Muscle layer of duodenum (tissue), 2 donors: Measurements from ENCODE around the gene ITGAV.

ENCODE experiments used
- H3K27ac ChIP-seq: one replicate; pipeline ENCODE4 v1.7.0; 2013; ENCODE audit warnings: mild to moderate bottlenecking, low read length
- H3K27me3 ChIP-seq: one replicate; pipeline ENCODE4 v1.7.0; 2013; ENCODE audit warnings: low read depth, mild to moderate bottlenecking, control low read depth, low read length
- H3K36me3 ChIP-seq, 2 donors: one replicate each; pipeline ENCODE4 v1.7.0; 2013; ENCODE audit warnings: low read length in 2 of 2, control low read depth in 1 of 2, mild to moderate bottlenecking in 1 of 2; ENCODE audit not compliant: insufficient read depth in 2 of 2, control insufficient read depth in 1 of 2
- H3K4me1 ChIP-seq, 2 donors: one replicate each; pipeline ENCODE4 v1.7.0; 2013; ENCODE audit warnings: low read length in 2 of 2, mild to moderate bottlenecking in 2 of 2, control low read depth in 1 of 2, moderate library complexity in 1 of 2; ENCODE audit not compliant: insufficient read depth in 2 of 2, control insufficient read depth in 1 of 2
- H3K4me3 ChIP-seq, 2 donors: one replicate each; pipeline ENCODE4 v1.7.0; 2013; ENCODE audit warnings: low read length in 2 of 2, low read depth in 1 of 2, mild to moderate bottlenecking in 1 of 2
- H3K9me3 ChIP-seq, 2 donors: one replicate each; pipeline ENCODE4 v1.7.0; 2013; ENCODE audit warnings: low read length in 2 of 2, control low read depth in 1 of 2, mild to moderate bottlenecking in 1 of 2; ENCODE audit not compliant: control insufficient read depth in 1 of 2
- donor health status: healthy.

ITGAV gene

GRCh38 chr2:186683341-186683740 lies 93.5 kb downstream of the ITGAV start:
- Histone ChIP-seq H3K36me3 (peaks cover 3 to 8% of the 10 kb centered on the region in 2 donors), H3K27ac (no peak overlapping the region), H3K9me3 (no peaks in the 10 kb centered on the region), H3K4me3 (no peak overlapping the region), H3K27me3 (no peaks in the 10 kb centered on the region), H3K4me1 (no peaks in the 10 kb centered on the region)

DNA sequence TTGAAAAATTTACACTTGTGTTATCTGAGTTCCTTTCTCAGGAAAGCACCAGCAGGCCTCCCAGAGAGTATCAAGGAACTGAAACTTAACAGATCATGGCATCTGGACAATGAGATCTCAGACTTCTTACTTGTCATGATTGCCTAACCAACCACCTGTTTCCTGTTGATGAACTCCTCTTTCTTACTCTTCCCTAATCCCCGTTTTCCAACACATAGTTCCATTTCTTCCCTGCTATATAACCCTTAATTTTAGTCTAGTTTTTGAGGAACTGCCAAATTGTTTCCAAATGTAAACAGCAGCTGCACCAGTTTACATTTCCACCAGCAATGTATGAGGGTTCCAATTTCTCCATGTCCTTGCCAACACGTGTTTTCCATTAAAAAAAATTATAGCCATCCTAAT lies 98.0 kb downstream of the ITGAV start:
- no peak overlapping the region for H3K27ac ChIP-seq
- no peak overlapping the region for H3K4me3 ChIP-seq
- no peaks in the 10 kb centered on the region for H3K27me3 ChIP-seq
- H3K9me3 ChIP-seq: no peaks in the 10 kb centered on the region
- no peaks in the 10 kb centered on the region for H3K4me1 ChIP-seq
- H3K36me3 ChIP-seq: no peaks in the 10 kb centered on the region

DNA sequence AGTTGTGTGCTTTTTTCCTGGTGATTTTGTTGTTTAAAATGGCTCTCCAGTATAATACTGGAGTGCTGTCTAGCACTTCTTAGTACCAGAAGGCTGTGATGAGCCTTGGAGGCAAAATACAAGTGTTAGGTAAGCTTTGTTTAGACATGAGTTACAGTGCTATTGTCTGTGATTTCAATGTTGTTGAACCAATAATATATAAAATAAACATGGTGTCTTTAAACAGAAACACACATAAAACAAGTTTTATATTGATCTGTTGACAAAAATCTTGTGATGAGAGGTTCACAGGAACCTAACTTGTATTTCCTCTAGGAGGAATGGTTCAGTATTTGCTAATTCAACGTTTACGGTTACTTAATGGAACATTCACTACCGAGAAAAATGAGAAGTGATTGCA lies 99.0 kb downstream of the ITGAV start:
- Histone ChIP-seq H3K36me3 (no peaks in the 10 kb centered on the region), H3K27ac (no peak overlapping the region), H3K4me3 (no peak overlapping the region), H3K9me3 (no peaks in the 10 kb centered on the region), H3K4me1 (peaks cover 0 to 6% of the 10 kb centered on the region in 2 donors), H3K27me3 (no peaks in the 10 kb centered on the region)

DNA sequence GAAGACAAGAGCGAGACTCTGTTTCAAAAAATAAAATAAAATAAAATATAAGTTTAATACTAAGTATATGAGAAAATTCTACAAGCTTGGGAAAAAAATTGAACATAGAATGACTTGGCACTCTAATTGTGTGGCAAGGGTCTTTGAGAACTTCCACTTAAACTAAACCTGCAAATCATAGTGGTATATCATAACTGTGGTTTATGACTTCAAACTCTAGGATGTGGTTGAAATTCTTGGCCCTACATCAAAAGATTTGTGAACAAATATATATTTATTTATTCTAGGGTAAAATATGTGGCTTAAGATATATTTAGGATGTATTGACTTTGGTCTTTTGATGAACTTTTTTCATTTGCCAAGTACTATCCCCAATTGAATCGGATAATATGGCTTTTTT lies 100.9 kb downstream of the ITGAV start:
- H3K9me3 ChIP-seq: no peaks in the 10 kb centered on the region
- no peaks in the 10 kb centered on the region for H3K36me3 ChIP-seq
- no peak overlapping the region for H3K27ac ChIP-seq
- H3K4me1 ChIP-seq: peaks cover 0 to 6% of the 10 kb centered on the region in 2 donors
- no peaks in the 10 kb centered on the region for H3K27me3 ChIP-seq
- H3K4me3 ChIP-seq: no peak overlapping the region

- Histone ChIP-seq H3K9me3 (no peaks in the 10 kb centered on the region), H3K36me3 (no peaks in the 10 kb centered on the region), H3K4me1 (peaks cover 0 to 6% of the 10 kb centered on the region in 2 donors)
These were observed 101.4 kb downstream of the ITGAV start for GRCh38 chr2:186691231-186691630.

GRCh38 chr2:186691900-186692299 lies 102.0 kb downstream of the ITGAV start:
- Histone ChIP-seq H3K27me3 (no peaks in the 10 kb centered on the region), H3K4me3 (no peak overlapping the region), H3K36me3 (no peaks in the 10 kb centered on the region)

More at GRCh38 chr2:186691231-186691630, 101.4 kb downstream of the ITGAV start:
- H3K27me3 ChIP-seq: no peaks in the 10 kb centered on the region
- H3K27ac ChIP-seq: no peak overlapping the region
- H3K4me3 ChIP-seq: no peak overlapping the region

DNA sequence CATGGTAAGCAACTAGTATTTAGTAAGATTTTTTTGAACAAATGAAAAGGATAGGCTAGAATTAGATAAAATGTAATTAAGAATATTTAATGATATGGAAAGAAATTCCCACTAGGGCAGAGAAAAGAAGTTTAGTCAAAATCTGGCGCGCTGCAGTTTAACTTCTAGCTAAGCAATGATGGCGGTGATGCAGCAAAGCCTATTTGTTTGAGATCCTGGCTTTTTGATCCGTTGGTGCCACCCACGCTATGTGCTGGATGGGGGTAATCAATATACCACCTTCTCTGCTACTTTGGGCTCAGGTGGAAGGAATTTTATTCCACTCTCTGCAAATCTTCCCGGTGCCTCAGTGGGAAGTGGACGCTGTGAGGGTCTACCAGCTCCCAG lies 103.6 kb downstream of the ITGAV start:
- H3K36me3 ChIP-seq: no peaks in the 10 kb centered on the region
- H3K9me3 ChIP-seq: no peaks in the 10 kb centered on the region
- peak overlapping the region; percentile 75 to 92 for H3K4me3 ChIP-seq
- peaks cover 0 to 6% of the 10 kb centered on the region in 2 donors for H3K4me1 ChIP-seq
- no peak overlapping the region for H3K27ac ChIP-seq
- H3K27me3 ChIP-seq: no peaks in the 10 kb centered on the region

More at GRCh38 chr2:186691900-186692299, 102.0 kb downstream of the ITGAV start:
- H3K4me1 ChIP-seq: peaks cover 0 to 6% of the 10 kb centered on the region in 2 donors
- no peak overlapping the region for H3K27ac ChIP-seq
- H3K9me3 ChIP-seq: no peaks in the 10 kb centered on the region

- no peaks in the 10 kb centered on the region for H3K9me3 ChIP-seq
- peak overlapping the region; percentile 9 for H3K27ac ChIP-seq
- no peaks in the 10 kb centered on the region for H3K36me3 ChIP-seq
These were observed 105.4 kb downstream of the ITGAV start for GRCh38 chr2:186695081-186695756.

DNA sequence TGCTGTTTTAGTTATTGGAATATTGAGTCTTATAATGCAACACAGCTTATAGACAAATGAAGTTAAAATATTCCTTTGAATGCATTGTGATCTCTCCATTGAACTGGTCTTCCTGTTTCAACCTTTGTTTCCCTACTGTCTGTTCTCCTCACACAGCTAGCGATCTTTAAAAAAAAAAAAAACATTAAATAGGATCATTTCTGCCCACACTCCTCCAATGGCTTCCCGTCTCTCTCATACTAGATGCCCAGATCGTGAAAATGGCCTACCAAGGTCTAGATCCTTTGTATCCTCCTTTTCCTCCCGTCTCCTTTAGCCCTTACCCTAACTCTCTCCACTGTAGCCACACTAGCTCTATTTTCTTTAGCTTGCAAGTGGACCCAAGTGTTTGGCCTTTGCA lies 106.4 kb downstream of the ITGAV start:
- no peaks in the 10 kb centered on the region for H3K9me3 ChIP-seq
- no peak overlapping the region for H3K27ac ChIP-seq
- H3K36me3 ChIP-seq: no peaks in the 10 kb centered on the region
- no peak overlapping the region for H3K4me3 ChIP-seq
- H3K4me1 ChIP-seq: peaks cover 0 to 6% of the 10 kb centered on the region in 2 donors
- no peaks in the 10 kb centered on the region for H3K27me3 ChIP-seq

More at GRCh38 chr2:186695081-186695756, 105.4 kb downstream of the ITGAV start:
- Histone ChIP-seq H3K27me3 (no peaks in the 10 kb centered on the region), H3K4me3 (peak overlapping the region; percentile 75 to 92), H3K4me1 (peaks cover 0 to 6% of the 10 kb centered on the region in 2 donors)

DNA sequence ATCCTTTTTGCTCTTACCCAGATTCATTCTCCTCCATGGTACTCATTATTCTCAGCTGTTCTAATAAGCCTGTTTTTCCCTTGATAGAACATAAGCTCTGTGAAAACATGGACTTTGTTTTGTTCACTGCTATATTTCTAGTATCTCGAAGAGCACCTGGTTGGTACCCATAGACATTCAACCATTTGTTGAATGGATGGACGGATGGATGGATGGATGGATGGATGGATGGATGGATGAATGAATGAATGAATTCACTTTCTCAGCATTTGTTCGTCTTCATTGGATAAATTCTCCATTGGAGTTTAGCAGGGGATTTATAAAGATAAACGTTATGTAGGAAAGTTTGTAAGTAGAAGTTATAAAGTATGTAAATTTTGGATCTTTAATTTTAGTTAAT lies 106.9 kb downstream of the ITGAV start:
- no peaks in the 10 kb centered on the region for H3K27me3 ChIP-seq
- H3K36me3 ChIP-seq: no peaks in the 10 kb centered on the region
- peaks cover 0 to 6% of the 10 kb centered on the region in 2 donors for H3K4me1 ChIP-seq
- H3K4me3 ChIP-seq: no peak overlapping the region
- no peaks in the 10 kb centered on the region for H3K9me3 ChIP-seq
- no peak overlapping the region for H3K27ac ChIP-seq

DNA sequence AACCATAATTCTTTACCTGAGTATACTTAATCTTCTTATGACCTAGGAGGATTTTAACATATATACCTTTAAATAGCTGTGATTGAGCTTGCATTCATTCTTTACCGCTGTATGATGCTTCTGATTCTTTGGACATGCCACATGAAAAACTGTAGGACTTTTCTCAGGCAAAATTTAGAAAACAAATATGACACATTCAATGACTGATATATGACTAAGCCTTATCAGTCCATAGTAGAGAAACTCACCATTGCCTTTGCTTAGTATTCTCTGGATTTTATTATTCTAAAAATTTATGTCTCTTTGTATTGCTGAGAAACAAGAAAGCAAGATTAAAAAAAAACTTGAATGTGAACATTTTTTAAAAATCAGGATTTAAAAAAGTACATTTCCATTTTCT lies 107.7 kb downstream of the ITGAV start:
- Histone ChIP-seq H3K4me1 (peaks cover 0 to 6% of the 10 kb centered on the region in 2 donors), H3K4me3 (no peak overlapping the region), H3K27me3 (no peaks in the 10 kb centered on the region), H3K36me3 (no peaks in the 10 kb centered on the region), H3K9me3 (no peaks in the 10 kb centered on the region), H3K27ac (no peak overlapping the region)

DNA sequence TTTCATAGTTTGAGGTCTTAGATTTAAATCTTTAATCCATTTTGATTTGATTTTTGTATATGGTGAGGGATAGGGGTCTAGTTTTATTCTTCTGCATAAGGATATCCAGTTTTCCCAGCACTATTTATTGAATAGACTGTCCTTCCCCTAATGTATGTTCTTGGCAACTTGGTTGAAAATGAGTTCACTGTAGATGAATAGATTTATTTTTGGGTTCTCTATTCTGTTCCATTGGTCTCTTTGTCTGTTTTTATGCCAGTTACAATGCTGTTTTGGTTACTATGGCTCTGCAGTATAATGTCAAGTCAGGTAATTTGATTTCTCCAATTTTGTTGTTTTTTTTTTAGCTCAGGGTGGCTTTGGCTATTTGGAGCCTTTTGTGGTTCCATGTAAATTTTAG lies 109.9 kb downstream of the ITGAV start:
- Histone ChIP-seq H3K4me1 (no peaks in the 10 kb centered on the region), H3K9me3 (no peaks in the 10 kb centered on the region), H3K27ac (no peak overlapping the region), H3K36me3 (no peaks in the 10 kb centered on the region), H3K4me3 (no peak overlapping the region), H3K27me3 (no peaks in the 10 kb centered on the region)
